Measurements from ENCODE around the gene LONP2. TPM values are rescaled to one million over a fixed set of nuclear protein-coding genes. Genes with fewer than 3 reads are reported as not detected.

Gene LONP2, protein sequence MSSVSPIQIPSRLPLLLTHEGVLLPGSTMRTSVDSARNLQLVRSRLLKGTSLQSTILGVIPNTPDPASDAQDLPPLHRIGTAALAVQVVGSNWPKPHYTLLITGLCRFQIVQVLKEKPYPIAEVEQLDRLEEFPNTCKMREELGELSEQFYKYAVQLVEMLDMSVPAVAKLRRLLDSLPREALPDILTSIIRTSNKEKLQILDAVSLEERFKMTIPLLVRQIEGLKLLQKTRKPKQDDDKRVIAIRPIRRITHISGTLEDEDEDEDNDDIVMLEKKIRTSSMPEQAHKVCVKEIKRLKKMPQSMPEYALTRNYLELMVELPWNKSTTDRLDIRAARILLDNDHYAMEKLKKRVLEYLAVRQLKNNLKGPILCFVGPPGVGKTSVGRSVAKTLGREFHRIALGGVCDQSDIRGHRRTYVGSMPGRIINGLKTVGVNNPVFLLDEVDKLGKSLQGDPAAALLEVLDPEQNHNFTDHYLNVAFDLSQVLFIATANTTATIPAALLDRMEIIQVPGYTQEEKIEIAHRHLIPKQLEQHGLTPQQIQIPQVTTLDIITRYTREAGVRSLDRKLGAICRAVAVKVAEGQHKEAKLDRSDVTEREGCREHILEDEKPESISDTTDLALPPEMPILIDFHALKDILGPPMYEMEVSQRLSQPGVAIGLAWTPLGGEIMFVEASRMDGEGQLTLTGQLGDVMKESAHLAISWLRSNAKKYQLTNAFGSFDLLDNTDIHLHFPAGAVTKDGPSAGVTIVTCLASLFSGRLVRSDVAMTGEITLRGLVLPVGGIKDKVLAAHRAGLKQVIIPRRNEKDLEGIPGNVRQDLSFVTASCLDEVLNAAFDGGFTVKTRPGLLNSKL
- total RNA-seq (10 to 100 TPM; 45.3 to 82.9 (median 80.0) TPM), polyA plus RNA-seq (10 to 100 TPM; 60.7 to 89.1 (median 65.7) TPM)
- long read RNA-seq, donor 1, full-length matches to known transcripts, result 16 of 16 reads
- long read RNA-seq, donor 1, partial matches to known transcripts, result 0 of 16 reads
- long read RNA-seq, donor 1, other reads (novel, unspliced or antisense), result 0 of 16 reads
- long read RNA-seq, donor 2, full-length matches to known transcripts, result 4 of 14 reads
- long read RNA-seq, donor 2, partial matches to known transcripts, result 10 of 14 reads
- long read RNA-seq, donor 2, other reads (novel, unspliced or antisense), result 0 of 14 reads
- long read RNA-seq, donor 3, full-length matches to known transcripts, result 5 of 11 reads
- long read RNA-seq, donor 3, partial matches to known transcripts, result 6 of 11 reads
- long read RNA-seq, donor 3, other reads (novel, unspliced or antisense), result 0 of 11 reads
- long read RNA-seq, donor 4, full-length matches to known transcripts, result 17 of 55 reads
- long read RNA-seq, donor 4, partial matches to known transcripts, result 14 of 55 reads
- long read RNA-seq, donor 4, other reads (novel, unspliced or antisense), result 24 of 55 reads
- long read RNA-seq, donor 5, full-length matches to known transcripts, result 95 of 111 reads
- long read RNA-seq, donor 5, partial matches to known transcripts, result 5 of 111 reads
- long read RNA-seq, donor 5, other reads (novel, unspliced or antisense), result 11 of 111 reads
- long read RNA-seq, donor 6, full-length matches to known transcripts, result 11 of 50 reads
- long read RNA-seq, donor 6, partial matches to known transcripts, result 18 of 50 reads
- long read RNA-seq, donor 6, other reads (novel, unspliced or antisense), result 21 of 50 reads
- long read RNA-seq, donor 7, full-length matches to known transcripts, result 2 of 2 reads
- long read RNA-seq, donor 7, partial matches to known transcripts, result 0 of 2 reads
- long read RNA-seq, donor 7, other reads (novel, unspliced or antisense), result 0 of 2 reads
- long read RNA-seq, donor 8, full-length matches to known transcripts, result 13 of 23 reads
- long read RNA-seq, donor 8, partial matches to known transcripts, result 10 of 23 reads
- long read RNA-seq, donor 8, other reads (novel, unspliced or antisense), result 0 of 23 reads
- long read RNA-seq, donor 9, full-length matches to known transcripts, result 7 of 69 reads
- long read RNA-seq, donor 9, partial matches to known transcripts, result 62 of 69 reads
- long read RNA-seq, donor 9, other reads (novel, unspliced or antisense), result 0 of 69 reads
- long read RNA-seq, donor 10, full-length matches to known transcripts, result 8 of 8 reads
- long read RNA-seq, donor 10, partial matches to known transcripts, result 0 of 8 reads
- long read RNA-seq, donor 10, other reads (novel, unspliced or antisense), result 0 of 8 reads

DNA sequence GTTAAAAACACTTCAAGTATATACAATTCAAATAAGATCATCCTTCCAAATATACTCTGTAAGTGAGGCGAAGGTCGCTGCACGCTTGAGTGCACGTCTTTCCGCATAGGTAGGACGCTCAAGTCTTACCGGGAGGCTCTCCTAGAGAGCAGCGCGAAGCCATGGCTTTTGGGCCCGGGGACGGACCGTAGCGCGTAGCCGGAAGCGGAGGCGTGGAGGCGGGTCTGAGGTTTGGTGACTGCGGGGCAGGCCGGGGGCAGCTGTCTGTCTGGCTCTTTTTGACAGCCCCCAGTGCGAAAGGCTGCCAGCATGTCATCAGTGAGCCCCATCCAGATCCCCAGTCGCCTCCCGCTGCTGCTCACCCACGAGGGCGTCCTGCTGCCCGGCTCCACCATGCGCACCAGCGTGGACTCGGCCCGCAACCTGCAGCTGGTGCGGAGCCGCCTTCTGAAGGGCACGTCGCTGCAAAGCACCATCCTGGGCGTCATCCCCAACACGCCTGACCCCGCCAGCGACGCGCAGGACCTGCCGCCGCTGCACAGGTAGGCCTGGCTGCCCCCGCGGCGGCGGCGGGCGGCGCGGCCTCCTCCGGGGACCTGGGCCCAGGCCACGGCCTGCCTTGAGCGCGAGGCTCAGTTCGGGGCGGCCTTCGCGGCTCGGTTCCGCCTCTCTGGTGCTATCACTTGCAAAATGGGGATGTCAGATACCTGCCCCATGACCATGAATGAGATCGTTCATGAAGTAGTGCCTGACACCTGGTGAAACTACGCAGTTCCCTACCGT is at the start of gene LONP2:
Gene LONP2, plus strand, starts transcription at position 221 of the 783 bp plus-strand sequence. Its CDS starts 89 bp downstream, at position 310.
- H3K4me1 ChIP-seq (replicated peaks in 1 of 2), result peaks cover 26 to 34% of the 10 kb centered on the region in 2 donors
- TF ChIP-seq, protein P1, sequence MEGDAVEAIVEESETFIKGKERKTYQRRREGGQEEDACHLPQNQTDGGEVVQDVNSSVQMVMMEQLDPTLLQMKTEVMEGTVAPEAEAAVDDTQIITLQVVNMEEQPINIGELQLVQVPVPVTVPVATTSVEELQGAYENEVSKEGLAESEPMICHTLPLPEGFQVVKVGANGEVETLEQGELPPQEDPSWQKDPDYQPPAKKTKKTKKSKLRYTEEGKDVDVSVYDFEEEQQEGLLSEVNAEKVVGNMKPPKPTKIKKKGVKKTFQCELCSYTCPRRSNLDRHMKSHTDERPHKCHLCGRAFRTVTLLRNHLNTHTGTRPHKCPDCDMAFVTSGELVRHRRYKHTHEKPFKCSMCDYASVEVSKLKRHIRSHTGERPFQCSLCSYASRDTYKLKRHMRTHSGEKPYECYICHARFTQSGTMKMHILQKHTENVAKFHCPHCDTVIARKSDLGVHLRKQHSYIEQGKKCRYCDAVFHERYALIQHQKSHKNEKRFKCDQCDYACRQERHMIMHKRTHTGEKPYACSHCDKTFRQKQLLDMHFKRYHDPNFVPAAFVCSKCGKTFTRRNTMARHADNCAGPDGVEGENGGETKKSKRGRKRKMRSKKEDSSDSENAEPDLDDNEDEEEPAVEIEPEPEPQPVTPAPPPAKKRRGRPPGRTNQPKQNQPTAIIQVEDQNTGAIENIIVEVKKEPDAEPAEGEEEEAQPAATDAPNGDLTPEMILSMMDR (IDR thresholded peaks at IDR 0.05), result no peak
- peak in 1 of 2 donors; percentile 64 for TF ChIP-seq POLR2A (IDR thresholded peaks at IDR 0.05)
- peak; percentile 88 to 95 (median 91) for DNase-seq
- WGBS, 4 donors, result 0% methylated on average over 21 to 63 of the region's 63 CpGs
- H3K36me3 ChIP-seq (replicated peaks in 1 of 2), result no peaks in the 10 kb centered on the region
- peak within 1 kb of the TSS; percentile 62 to 94 (median 86) for H3K4me3 ChIP-seq
- no peaks in the 10 kb centered on the region for H3K9me3 ChIP-seq (replicated peaks in 1 of 3)
- peak within 1 kb of the TSS; percentile 81 to 95 (median 88) for H3K27ac ChIP-seq
- H3K27me3 ChIP-seq, result no peaks in the 10 kb centered on the region
- intact Hi-C loops (cut with DNase I), result no loop called here

DNA sequence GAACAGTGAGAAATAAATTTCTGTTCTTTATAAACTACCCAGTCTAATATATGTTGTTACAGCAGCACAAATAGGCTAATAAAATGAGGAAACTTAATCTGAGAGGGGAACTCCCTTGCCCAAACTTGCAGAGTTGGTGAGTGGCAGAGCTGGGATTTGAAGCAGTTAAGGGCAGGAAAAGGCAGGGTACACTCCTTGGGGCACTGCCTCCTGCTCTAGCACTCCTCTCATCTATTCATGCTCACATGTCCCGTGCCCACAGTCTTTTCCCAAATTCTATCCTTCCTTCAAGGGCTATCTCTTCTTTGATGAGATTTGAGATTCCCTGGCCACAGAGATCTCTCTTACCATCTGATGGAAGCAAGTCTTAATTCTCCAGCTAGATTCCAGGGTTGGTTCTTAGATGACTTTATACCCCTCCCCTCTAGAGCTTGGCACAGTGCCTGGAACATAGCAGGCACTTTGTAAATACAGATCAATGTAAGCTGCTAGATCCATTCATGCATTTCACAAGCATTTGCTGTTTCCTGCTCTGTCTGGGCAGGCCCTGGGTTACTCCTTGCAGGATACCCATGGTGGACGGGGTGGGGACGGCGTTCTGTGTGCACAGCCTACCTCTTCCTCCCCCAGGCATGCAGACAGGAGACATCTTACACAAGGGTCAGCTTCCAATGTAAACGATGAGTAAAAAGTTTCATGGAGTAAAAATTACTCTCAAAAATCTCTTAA is 49.1 kb upstream of the LONP2 start:
- Histone ChIP-seq H3K27ac (no peak overlapping the region), H3K4me1 (replicated peaks in 1 of 2) (no peaks in the 10 kb centered on the region), H3K36me3 (replicated peaks in 1 of 2) (no peaks in the 10 kb centered on the region), H3K27me3 (no peaks in the 10 kb centered on the region), H3K9me3 (replicated peaks in 1 of 3) (no peaks in the 10 kb centered on the region), H3K4me3 (no peak overlapping the region)
- intact Hi-C loops (cut with DNase I), result no loop called here
- WGBS, 4 donors, result 57 to 60% (median 57%) methylated on average over 5 of the region's 5 CpGs
- TF ChIP-seq POLR2A (IDR thresholded peaks at IDR 0.05), result no peak
- TF ChIP-seq, protein P1 (IDR thresholded peaks at IDR 0.05), result no peak
- no peak for DNase-seq
